ENCODE data around the gene RSPO3.
A peak's percentile ranks its signal among the peaks of the same experiment; 100 is the strongest.

The RSPO3 gene

DNA sequence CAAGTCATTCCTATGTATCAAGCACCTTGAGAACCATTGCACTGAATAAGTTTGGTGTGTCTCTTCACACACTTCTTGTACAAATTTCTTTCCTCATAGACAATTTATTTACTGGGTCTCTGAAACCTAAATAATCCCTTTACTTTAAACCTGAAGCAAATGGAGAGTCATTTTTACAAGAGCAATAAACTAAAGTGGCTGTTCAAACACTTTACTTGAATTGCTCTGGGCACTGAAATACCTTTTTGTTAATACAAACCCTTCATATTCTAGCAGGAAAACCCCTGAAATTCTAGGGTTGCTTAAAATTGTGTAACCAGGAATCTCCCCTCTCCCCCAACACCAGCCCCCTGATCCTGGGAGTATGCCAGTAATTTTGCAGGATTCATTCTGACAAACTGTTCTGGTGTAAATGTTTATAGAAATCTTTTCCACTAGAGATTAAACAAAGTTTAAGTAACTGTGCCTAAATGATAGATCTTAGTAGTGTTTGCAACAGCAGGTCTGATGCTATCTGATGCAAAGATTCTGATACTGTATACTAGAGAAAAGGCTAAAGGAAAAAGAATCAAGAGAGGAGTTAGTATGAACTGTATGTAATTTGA is 13.4 kb downstream of the RSPO3 start:
- ChIA-PET POLR2A (no interaction called here), CTCF (interaction anchor here (1.9 kb wide), 1 partner anchor 59 kb away, joined by 4 read pairs; no protein-coding TSS in a partner anchor)
- H3K4me3 ChIP-seq (ENCODE audit: low read depth, low read length), result no peak overlapping the region
- DNase-seq (ENCODE audit: low read depth, low spot score), result no peak
- TF ChIP-seq CTCF (IDR thresholded peaks at IDR 0.05; ENCODE audit: insufficient read depth, low read length, missing control alignments), result no peak

DNA sequence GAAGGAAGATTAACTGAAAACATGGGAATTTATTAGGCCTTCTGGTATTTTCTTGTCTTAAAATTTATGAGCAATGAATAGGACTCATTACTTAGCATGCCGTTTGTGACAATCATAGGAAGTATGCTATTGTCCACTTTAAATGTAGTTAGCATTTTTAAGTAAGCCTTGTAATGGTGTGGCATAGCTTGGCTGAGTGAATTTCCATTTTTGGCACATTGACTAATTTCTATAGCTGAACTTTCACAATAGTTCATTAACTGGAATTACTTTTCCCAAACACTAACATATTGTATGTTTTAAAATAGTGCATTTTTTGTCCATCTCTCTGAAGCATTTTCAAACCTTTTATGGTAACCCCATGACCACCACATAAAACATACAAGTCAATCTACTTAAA is 15.7 kb downstream of the RSPO3 start:
- CTCF ChIA-PET, result interaction anchor here (0.9 to 1.7 kb wide), 4 partner anchors 12 to 42 kb away, joined by 3 to 5 read pairs (median 4); no protein-coding TSS in a partner anchor
- H3K4me3 ChIP-seq (ENCODE audit: low read depth, low read length), result no peak overlapping the region
- POLR2A ChIA-PET, result no interaction called here
- no peak for DNase-seq (ENCODE audit: low read depth, low spot score)
- TF ChIP-seq CTCF (IDR thresholded peaks at IDR 0.05; ENCODE audit: insufficient read depth, low read length, missing control alignments), result no peak

DNA sequence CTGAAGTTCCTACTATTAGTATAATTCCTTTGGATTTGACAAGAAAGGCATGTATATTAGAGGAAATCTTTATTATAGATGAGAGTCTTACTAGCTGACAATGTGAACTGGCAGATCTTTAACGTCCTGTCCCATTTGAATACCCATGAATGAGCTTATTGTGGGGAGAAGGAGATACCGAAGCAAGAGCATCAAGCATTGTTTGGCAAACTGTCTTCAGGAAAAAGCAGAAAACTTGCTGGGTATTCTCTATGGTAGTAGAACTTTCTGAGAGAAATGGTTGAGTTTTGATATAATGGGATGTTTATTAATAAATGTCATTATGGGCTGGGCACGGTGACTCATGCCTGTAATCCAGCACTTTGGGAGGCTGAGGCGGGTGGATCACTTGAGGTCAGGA is 18.3 kb downstream of the RSPO3 start:
- TF ChIP-seq CTCF (IDR thresholded peaks at IDR 0.05; ENCODE audit: insufficient read depth, low read length, missing control alignments), result no peak
- no peak overlapping the region for H3K4me3 ChIP-seq (ENCODE audit: low read depth, low read length)
- no peak for DNase-seq (ENCODE audit: low read depth, low spot score)
- CTCF ChIA-PET, result no interaction called here
- POLR2A ChIA-PET, result no interaction called here

DNA sequence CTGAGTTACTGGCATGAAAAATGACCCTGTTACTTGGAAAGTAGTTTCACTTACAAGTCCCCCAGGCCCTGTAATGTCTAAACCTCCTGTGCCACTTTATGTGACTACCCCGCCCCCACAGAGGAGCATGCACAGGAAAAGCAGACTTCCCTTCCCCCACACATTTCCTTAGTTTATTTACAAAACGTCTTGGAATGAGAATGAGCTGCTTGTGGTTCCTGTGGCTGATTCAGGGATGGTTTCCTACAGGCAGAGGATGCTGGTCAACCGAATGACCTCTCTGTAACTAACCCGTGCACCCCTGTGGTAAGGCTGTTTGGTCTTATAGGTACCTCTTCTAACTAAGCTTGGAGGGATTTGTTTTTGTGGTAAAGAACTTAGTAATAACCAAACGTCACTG is 28.5 kb downstream of the RSPO3 start:
- DNase-seq (ENCODE audit: low read depth, low spot score), result peak; percentile 57
- POLR2A ChIA-PET, result interaction anchor here (0.6 to 0.7 kb wide), 3 partner anchors 84 to 485 kb away, joined by 3 to 4 read pairs (median 3); partner anchors contain the start of gene RNF146
- H3K4me3 ChIP-seq (ENCODE audit: low read depth, low read length), result no peak overlapping the region
- CTCF ChIA-PET, result interaction anchor here (1.7 kb wide), 1 partner anchor 1146 kb away, joined by 5 read pairs; no protein-coding TSS in a partner anchor
- no peak for TF ChIP-seq CTCF (IDR thresholded peaks at IDR 0.05; ENCODE audit: insufficient read depth, low read length, missing control alignments)

- no peak for TF ChIP-seq CTCF (IDR thresholded peaks at IDR 0.05; ENCODE audit: insufficient read depth, low read length, missing control alignments)
- no peak for DNase-seq (ENCODE audit: low read depth, low spot score)
- ChIA-PET POLR2A (interaction anchor here (0.6 to 0.7 kb wide), 3 partner anchors 84 to 486 kb away, joined by 3 to 4 read pairs (median 3); partner anchors contain the start of gene RNF146), CTCF (interaction anchor here (1.7 kb wide), 1 partner anchor 1147 kb away, joined by 5 read pairs; no protein-coding TSS in a partner anchor)
- no peak overlapping the region for H3K4me3 ChIP-seq (ENCODE audit: low read depth, low read length)
These were observed 29.1 kb downstream of the RSPO3 start for GRCh38 chr6:127147534-127147933.

DNA sequence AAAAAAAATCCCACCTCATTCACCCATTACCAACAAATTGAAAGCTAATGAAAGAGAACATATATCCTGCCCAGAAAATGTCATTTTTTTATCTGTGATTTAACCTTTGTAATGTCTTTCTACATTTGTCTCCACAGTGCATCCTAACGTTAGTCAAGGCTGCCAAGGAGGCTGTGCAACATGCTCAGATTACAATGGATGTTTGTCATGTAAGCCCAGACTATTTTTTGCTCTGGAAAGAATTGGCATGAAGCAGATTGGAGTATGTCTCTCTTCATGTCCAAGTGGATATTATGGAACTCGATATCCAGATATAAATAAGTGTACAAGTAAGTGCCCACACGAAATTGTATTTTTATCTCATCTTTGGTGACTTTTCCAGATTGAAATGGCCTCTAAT is 30.0 kb downstream of the RSPO3 start:
- no peak overlapping the region for H3K4me3 ChIP-seq (ENCODE audit: low read depth, low read length)
- TF ChIP-seq CTCF (IDR thresholded peaks at IDR 0.05; ENCODE audit: insufficient read depth, low read length, missing control alignments), result no peak
- ChIA-PET POLR2A (no interaction called here), CTCF (no interaction called here)
- DNase-seq (ENCODE audit: low read depth, low spot score), result no peak

All from AG04449 (cell line).